Chondrocyte (in vitro differentiated cells): ENCODE measurements around the gene NEDD4L. TPM values are rescaled to one million over a fixed set of nuclear protein-coding genes. Genes with fewer than 3 reads are reported as not detected.

Experiments used
- DNase-seq: peaks from one replicate; pipeline ENCODE4 v3.0.0; 2021; ENCODE audit warnings: mixed read lengths, low spot score
- H3K27ac Mint-ChIP-seq: one replicate; pipeline ENCODE4 v1.8.0; 2021; ENCODE audit warnings: mild to moderate bottlenecking, moderate library complexity, mixed read lengths; ENCODE audit not compliant: unreplicated experiment
- H3K27me3 Mint-ChIP-seq: 2 replicates; pipeline ENCODE4 v1.8.0; 2021; ENCODE audit warnings: low read depth, mixed read lengths
- H3K36me3 Mint-ChIP-seq: 2 replicates; pipeline ENCODE4 v1.8.0; 2021; ENCODE audit warnings: low read depth, mixed read lengths
- H3K4me1 Mint-ChIP-seq: 2 replicates; pipeline ENCODE4 v1.8.0; 2021; ENCODE audit warnings: low read depth, mild to moderate bottlenecking, mixed read lengths
- H3K4me3 Mint-ChIP-seq: one replicate; pipeline ENCODE4 v1.8.0; 2021; ENCODE audit warnings: mild to moderate bottlenecking, moderate library complexity, mixed read lengths; ENCODE audit not compliant: unreplicated experiment
- H3K9me3 Mint-ChIP-seq: 2 replicates; pipeline ENCODE4 v1.8.0; 2021; ENCODE audit warnings: low read depth, mixed read lengths
- total RNA-seq: library from RNA; stranded (reverse); gene quantifications from 3 replicates; pipeline ENCODE4 v1.2.1, GENCODE V29; 2021
- TF ChIP-seq, protein P1 (sequence below): fragments of 200-600 bp; sonication (generic); IDR thresholded peaks from 2 replicates; pipeline ENCODE4 v1.5.0; 2021; ENCODE audit warnings: antibody characterized with exemption, mild to moderate bottlenecking, moderate library complexity

NEDD4L gene
- total RNA-seq, 1 donor from 2014 or later: 25.8 TPM

DNA sequence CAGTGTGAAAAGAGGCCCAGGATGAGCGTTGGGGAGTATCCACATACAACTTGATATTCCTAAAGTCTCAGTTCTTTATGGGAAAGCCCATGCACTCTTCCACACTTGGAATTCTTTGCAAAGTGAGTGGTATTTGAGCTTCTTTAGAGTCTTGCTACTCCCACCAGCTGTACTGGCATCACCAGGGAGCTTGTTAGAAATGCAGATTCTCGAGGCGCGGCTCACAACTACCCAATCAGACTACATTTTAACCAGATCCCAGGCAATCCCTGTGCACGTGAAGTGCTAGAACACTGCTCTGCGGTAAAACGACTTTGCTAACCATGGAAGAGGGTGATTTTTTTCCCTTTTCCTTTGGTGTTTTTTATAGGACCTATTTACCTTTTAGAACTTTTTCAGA is 184.7 kb downstream of the NEDD4L start:
- peaks cover 30% of the 10 kb centered on the region for H3K4me1 Mint-ChIP-seq
- H3K27ac Mint-ChIP-seq: no peak overlapping the region
- no peak for DNase-seq
- peaks cover 1% of the 10 kb centered on the region for H3K36me3 Mint-ChIP-seq
- TF ChIP-seq, protein P1, sequence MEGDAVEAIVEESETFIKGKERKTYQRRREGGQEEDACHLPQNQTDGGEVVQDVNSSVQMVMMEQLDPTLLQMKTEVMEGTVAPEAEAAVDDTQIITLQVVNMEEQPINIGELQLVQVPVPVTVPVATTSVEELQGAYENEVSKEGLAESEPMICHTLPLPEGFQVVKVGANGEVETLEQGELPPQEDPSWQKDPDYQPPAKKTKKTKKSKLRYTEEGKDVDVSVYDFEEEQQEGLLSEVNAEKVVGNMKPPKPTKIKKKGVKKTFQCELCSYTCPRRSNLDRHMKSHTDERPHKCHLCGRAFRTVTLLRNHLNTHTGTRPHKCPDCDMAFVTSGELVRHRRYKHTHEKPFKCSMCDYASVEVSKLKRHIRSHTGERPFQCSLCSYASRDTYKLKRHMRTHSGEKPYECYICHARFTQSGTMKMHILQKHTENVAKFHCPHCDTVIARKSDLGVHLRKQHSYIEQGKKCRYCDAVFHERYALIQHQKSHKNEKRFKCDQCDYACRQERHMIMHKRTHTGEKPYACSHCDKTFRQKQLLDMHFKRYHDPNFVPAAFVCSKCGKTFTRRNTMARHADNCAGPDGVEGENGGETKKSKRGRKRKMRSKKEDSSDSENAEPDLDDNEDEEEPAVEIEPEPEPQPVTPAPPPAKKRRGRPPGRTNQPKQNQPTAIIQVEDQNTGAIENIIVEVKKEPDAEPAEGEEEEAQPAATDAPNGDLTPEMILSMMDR: no peak
- no peak overlapping the region for H3K4me3 Mint-ChIP-seq
- no peaks in the 10 kb centered on the region for H3K9me3 Mint-ChIP-seq
- H3K27me3 Mint-ChIP-seq: no peaks in the 10 kb centered on the region

- TF ChIP-seq, protein P1: no peak
- Mint-ChIP-seq H3K36me3 (peaks cover 1% of the 10 kb centered on the region), H3K27ac (no peak overlapping the region), H3K4me1 (peaks cover 28% of the 10 kb centered on the region), H3K27me3 (no peaks in the 10 kb centered on the region), H3K9me3 (no peaks in the 10 kb centered on the region), H3K4me3 (no peak overlapping the region)
- no peak for DNase-seq
Measured at GRCh38 chr18:58229162-58229561, 185.1 kb downstream of the NEDD4L start.

- H3K27me3 Mint-ChIP-seq: no peaks in the 10 kb centered on the region
- TF ChIP-seq, protein P1: no peak
- H3K9me3 Mint-ChIP-seq: no peaks in the 10 kb centered on the region
- H3K4me3 Mint-ChIP-seq: no peak overlapping the region
- no peak for DNase-seq
- peaks cover 1% of the 10 kb centered on the region for H3K36me3 Mint-ChIP-seq
- peaks cover 15% of the 10 kb centered on the region for H3K4me1 Mint-ChIP-seq
- no peak overlapping the region for H3K27ac Mint-ChIP-seq
Measured at GRCh38 chr18:58230438-58231179, 186.6 kb downstream of the NEDD4L start.

DNA sequence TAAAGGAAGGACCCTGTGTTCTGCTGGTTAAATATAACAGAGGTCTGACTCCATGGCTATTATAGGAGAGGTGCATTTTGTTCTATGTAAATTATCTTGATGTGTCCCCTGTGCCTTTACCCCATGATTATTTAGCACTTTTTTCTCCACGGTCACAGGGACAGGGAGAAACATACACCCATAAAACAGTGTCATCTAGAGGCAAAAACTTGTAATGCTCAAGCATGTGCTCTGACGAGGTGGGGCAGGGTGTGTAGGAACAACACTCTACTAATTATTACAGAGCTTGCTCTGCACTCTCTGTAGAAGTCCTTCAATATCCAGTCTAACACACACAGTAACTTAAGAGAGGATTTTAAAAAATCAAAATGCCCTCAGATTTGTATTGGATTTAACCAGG is 187.9 kb downstream of the NEDD4L start:
- no peak for DNase-seq
- no peaks in the 10 kb centered on the region for H3K9me3 Mint-ChIP-seq
- H3K27me3 Mint-ChIP-seq: no peaks in the 10 kb centered on the region
- no peak overlapping the region for H3K4me3 Mint-ChIP-seq
- H3K27ac Mint-ChIP-seq: no peak overlapping the region
- TF ChIP-seq, protein P1: peak; percentile 64
- H3K36me3 Mint-ChIP-seq: peaks cover 1% of the 10 kb centered on the region
- peaks cover 18% of the 10 kb centered on the region for H3K4me1 Mint-ChIP-seq

DNA sequence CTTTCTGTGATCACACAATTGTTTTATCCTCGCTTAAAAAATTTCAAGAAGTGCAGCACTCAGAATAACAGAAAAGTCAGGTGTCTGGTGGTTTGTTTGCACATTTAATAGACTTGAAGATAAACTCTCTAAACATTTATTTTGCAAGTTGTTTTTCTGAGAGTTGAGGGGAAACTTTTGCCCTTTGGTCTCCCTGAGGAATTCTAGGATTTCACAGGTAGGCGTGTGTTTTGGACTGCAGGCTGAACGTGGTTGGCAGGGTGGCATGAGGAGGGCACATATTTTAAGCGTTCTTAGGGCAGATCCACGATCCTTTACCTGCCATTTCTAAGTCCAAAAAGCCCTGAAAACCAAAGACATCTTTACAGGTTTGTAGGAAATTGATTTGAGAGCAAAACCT is 188.6 kb downstream of the NEDD4L start:
- Mint-ChIP-seq H3K9me3 (no peaks in the 10 kb centered on the region), H3K36me3 (peaks cover 1% of the 10 kb centered on the region), H3K27me3 (no peaks in the 10 kb centered on the region), H3K4me3 (no peak overlapping the region), H3K27ac (no peak overlapping the region), H3K4me1 (peaks cover 18% of the 10 kb centered on the region)
- TF ChIP-seq, protein P1: no peak
- DNase-seq: no peak
